Upper lobe of left lung (tissue), 6 donors: ENCODE data around the gene KLHL5. TPM values are rescaled to one million over a fixed set of nuclear protein-coding genes. Genes with fewer than 3 reads are reported as not detected.

ENCODE experiments used
- ATAC-seq, 2 donors: fragments of 200-7000 bp; cut with Tn5 transposase; one replicate each; pipeline ENCODE4 v1.9.1; 2022; ENCODE audit warnings: mild to moderate bottlenecking in 2 of 2, moderate library complexity in 2 of 2; ENCODE audit not compliant: low FRiP score in 2 of 2
- DNase-seq, 2 donors: peaks; one replicate each; pipeline ENCODE4 v3.0.0-alpha.2; 2019 to 2020
- H3K27ac ChIP-seq, 4 donors: fragments of 200-600 bp; sonication (generic); one replicate each; pipeline ENCODE4 v1.5.1; 2016 to 2019
- H3K27me3 ChIP-seq, 4 donors: fragments of 200-600 bp; sonication (generic); one replicate each; pipeline ENCODE4 v1.5.1; 2017 to 2019
- H3K36me3 ChIP-seq, 4 donors: fragments of 200-600 bp; sonication (generic); one replicate each; pipeline ENCODE4 v1.5.1; 2016 to 2019
- H3K4me1 ChIP-seq, 4 donors: fragments of 200-600 bp; sonication (generic); one replicate each; pipeline ENCODE4 v1.5.1; 2018 to 2019
- H3K4me3 ChIP-seq, 4 donors: fragments of 200-600 bp; sonication (generic); one replicate each; pipeline ENCODE4 v1.5.1; 2017 to 2019; ENCODE audit warnings: mild to moderate bottlenecking in 2 of 4, moderate library complexity in 1 of 4
- H3K9me3 ChIP-seq, 4 donors: fragments of 200-600 bp; sonication (generic); one replicate each; pipeline ENCODE4 v1.5.1; 2018 to 2019
- CTCF ChIP-seq, 6 experiments: fragments of 450-650 bp in 4 of 6; fragments of 200-600 bp in 2 of 6; sonication (generic) in 2 of 6; IDR thresholded peaks; one replicate each; pipeline ENCODE4 v1.5.1; 2016 to 2019; ENCODE audit warnings: antibody characterized with exemption in 6 of 6
- EP300 ChIP-seq, 4 donors: sonication (generic); formaldehyde crosslinking; IDR thresholded peaks; one replicate each; pipeline ENCODE4 v1.5.1; 2017; ENCODE audit warnings: antibody characterized with exemption in 4 of 4, control low read depth in 2 of 4
- POLR2A ChIP-seq, 4 donors: fragments of 450-650 bp; IDR thresholded peaks; one replicate each; pipeline ENCODE4 v1.5.1; 2016 to 2017; ENCODE audit warnings: antibody characterized with exemption in 4 of 4, mild to moderate bottlenecking in 2 of 4
- POLR2AphosphoS5 ChIP-seq, 2 donors: sonication (generic); formaldehyde crosslinking; IDR thresholded peaks; one replicate each; pipeline ENCODE4 v1.5.1; 2017; ENCODE audit warnings: antibody characterized with exemption in 2 of 2
- WGBS, 2 donors: methylation state at CpG; one replicate each; pipeline ENCODE4 v1.1.5; 2017 to 2018; 5-methylcytosine and 5-hydroxymethylcytosine counted together
- total RNA-seq, 6 donors: library from RNA; depleted of rRNA in 4 of 6; stranded (reverse); fragments of >200 nt in 4 of 6; gene quantifications; one replicate each; pipeline versions ENCODE4 v1.1.0 to v1.2.1, GENCODE V29; 2016 to 2021
- donor health status: DM: no; HTN: no; CAD: no; lungs with moderate emphysema.
- donor health status: DM: no; HTN: yes; CAD: no; lungs with severe emphysema.

Gene KLHL5
- total RNA-seq, 6 donors from 2014 or later = 14.7 to 36.2 (median 23.7) TPM

GRCh38 chr4:39063430-39063829, 1.4 kb downstream of the KLHL5 start:
- peaks cover 0 to 2% (median 0%) of the 10 kb centered on the region in 4 donors for H3K4me1 ChIP-seq
- H3K27ac ChIP-seq = no peak overlapping the region
- no peak for TF ChIP-seq POLR2AphosphoS5 (IDR thresholded peaks at IDR 0.05)
- TF ChIP-seq EP300 (IDR thresholded peaks at IDR 0.05) = no peak
- TF ChIP-seq CTCF (IDR thresholded peaks at IDR 0.05) = no peak
- TF ChIP-seq POLR2A (IDR thresholded peaks at IDR 0.05) = no peak
- no peak overlapping the region for H3K4me3 ChIP-seq
- H3K9me3 ChIP-seq = no peaks in the 10 kb centered on the region
- H3K36me3 ChIP-seq = no peaks in the 10 kb centered on the region
- ATAC-seq = no peak
- no peaks in the 10 kb centered on the region for H3K27me3 ChIP-seq
- no peak for DNase-seq

GRCh38 chr4:39066371-39066770, 4.3 kb downstream of the KLHL5 start:
- no peak for ATAC-seq
- 99 to 100% methylated on average over 2 of the region's 2 CpGs for WGBS, 2 donors

GRCh38 chr4:39067031-39067430, 5.0 kb downstream of the KLHL5 start:
- no peak for TF ChIP-seq EP300 (IDR thresholded peaks at IDR 0.05)
- TF ChIP-seq POLR2A (IDR thresholded peaks at IDR 0.05) = no peak
- no peak for TF ChIP-seq CTCF (IDR thresholded peaks at IDR 0.05)
- no peak for TF ChIP-seq POLR2AphosphoS5 (IDR thresholded peaks at IDR 0.05)
- 90 to 95% methylated on average over 2 of the region's 2 CpGs for WGBS, 2 donors
- no peaks in the 10 kb centered on the region for H3K27me3 ChIP-seq
- ATAC-seq = no peak
- no peak overlapping the region for H3K4me3 ChIP-seq
- no peaks in the 10 kb centered on the region for H3K9me3 ChIP-seq
- DNase-seq = no peak
- H3K36me3 ChIP-seq = no peaks in the 10 kb centered on the region
- peaks cover 0 to 5% (median 0%) of the 10 kb centered on the region in 4 donors for H3K4me1 ChIP-seq
- H3K27ac ChIP-seq = no peak overlapping the region

More at GRCh38 chr4:39066371-39066770, 4.3 kb downstream of the KLHL5 start:
- TF ChIP-seq EP300 (IDR thresholded peaks at IDR 0.05) (no peak), POLR2A (IDR thresholded peaks at IDR 0.05) (no peak), POLR2AphosphoS5 (IDR thresholded peaks at IDR 0.05) (no peak), CTCF (IDR thresholded peaks at IDR 0.05) (no peak)
- DNase-seq = no peak
- no peaks in the 10 kb centered on the region for H3K36me3 ChIP-seq
- H3K9me3 ChIP-seq = no peaks in the 10 kb centered on the region
- H3K4me3 ChIP-seq = no peak overlapping the region
- H3K27ac ChIP-seq = no peak overlapping the region
- H3K4me1 ChIP-seq = peaks cover 0 to 5% (median 0%) of the 10 kb centered on the region in 4 donors
- H3K27me3 ChIP-seq = no peaks in the 10 kb centered on the region

GRCh38 chr4:39067451-39067850, 5.4 kb downstream of the KLHL5 start:
- TF ChIP-seq POLR2A (IDR thresholded peaks at IDR 0.05) (no peak), POLR2AphosphoS5 (IDR thresholded peaks at IDR 0.05) (no peak), CTCF (IDR thresholded peaks at IDR 0.05) (no peak), EP300 (IDR thresholded peaks at IDR 0.05) (no peak)
- H3K4me1 ChIP-seq = peaks cover 0 to 5% (median 0%) of the 10 kb centered on the region in 4 donors
- 92 to 95% methylated on average over 3 of the region's 3 CpGs for WGBS, 2 donors
- ATAC-seq = no peak
- DNase-seq = no peak
- no peak overlapping the region for H3K27ac ChIP-seq
- no peaks in the 10 kb centered on the region for H3K36me3 ChIP-seq
- no peaks in the 10 kb centered on the region for H3K9me3 ChIP-seq
- H3K27me3 ChIP-seq = no peaks in the 10 kb centered on the region
- H3K4me3 ChIP-seq = no peak overlapping the region

GRCh38 chr4:39068907-39069306, 6.9 kb downstream of the KLHL5 start:
- peaks cover 0 to 5% (median 0%) of the 10 kb centered on the region in 4 donors for H3K4me1 ChIP-seq
- WGBS, 2 donors = 43 to 61% methylated on average over 3 of the region's 3 CpGs
- TF ChIP-seq EP300 (IDR thresholded peaks at IDR 0.05) (no peak), POLR2A (IDR thresholded peaks at IDR 0.05) (no peak), CTCF (IDR thresholded peaks at IDR 0.05) (no peak)
- H3K4me3 ChIP-seq = no peak overlapping the region
- H3K36me3 ChIP-seq = no peaks in the 10 kb centered on the region
- H3K27me3 ChIP-seq = no peaks in the 10 kb centered on the region
- H3K27ac ChIP-seq = no peak overlapping the region
- no peak for DNase-seq
- H3K9me3 ChIP-seq = no peaks in the 10 kb centered on the region
- ATAC-seq = no peak
